CD4-positive, alpha-beta T cell (primary cell): ENCODE results near the gene SIN3A. TPM values are rescaled to one million over a fixed set of nuclear protein-coding genes. Genes with fewer than 3 reads are reported as not detected.
A peak's percentile ranks its signal among the peaks of the same experiment; 100 is the strongest.

Source experiments
- ATAC-seq: fragments of 200-7000 bp; cut with Tn5 transposase; one replicate; pipeline ENCODE4 v1.10.0; 2022; ENCODE audit warnings: mild to moderate bottlenecking; ENCODE audit not compliant: poor library complexity
- CTCF ChIA-PET: fragments of 350-600 bp; sonication (Branson Sonifier 250); formaldehyde crosslinking; loops from one replicate; lab custom pipeline; 2021; ENCODE audit warnings: antibody characterized with exemption, inconsistent platforms; lab: Charles Lee
- POLR2A ChIA-PET: fragments of 350-600 bp; sonication (Branson Sonifier 250); formaldehyde crosslinking; loops from one replicate; lab custom pipeline; 2021; ENCODE audit warnings: antibody characterized with exemption, inconsistent platforms; lab: Charles Lee
- DNase-seq, 14 experiments: peaks; one replicate each; pipeline ENCODE4 v3.0.0-alpha.2; 2013 to 2020; ENCODE audit warnings: mixed read lengths in 2 of 14
- H3K27ac ChIP-seq, 2 donors: one replicate each; pipeline versions ENCODE4 v1.5.1 to v1.7.0; 2013; ENCODE audit warnings: low read length in 2 of 2, low read depth in 1 of 2, mild to moderate bottlenecking in 1 of 2
- H3K27me3 ChIP-seq, 2 experiments: 1 replicate in 1 of 2; 2 replicates in 1 of 2; pipeline versions ENCODE4 v1.6.1 to v1.7.0; 2013; ENCODE audit warnings: low read length in 2 of 2, control low read depth in 1 of 2, mild to moderate bottlenecking in 1 of 2, moderate library complexity in 1 of 2; ENCODE audit not compliant: insufficient read depth in 2 of 2, control insufficient read depth in 1 of 2
- H3K36me3 ChIP-seq: one replicate; pipeline ENCODE4 v1.6.1; 2013; ENCODE audit warnings: low read length, control low read depth; ENCODE audit not compliant: insufficient read depth
- H3K4me1 ChIP-seq: one replicate; pipeline ENCODE4 v1.6.1; 2013; ENCODE audit warnings: low read length, control low read depth; ENCODE audit not compliant: insufficient read depth
- H3K4me3 ChIP-seq: one replicate; pipeline ENCODE4 v1.5.1; 2013; ENCODE audit warnings: mild to moderate bottlenecking, low read length, moderate library complexity
- H3K9me3 ChIP-seq, 2 experiments: 1 replicate in 1 of 2; 2 replicates in 1 of 2; pipeline versions ENCODE4 v1.6.1 to v1.7.0; 2013; ENCODE audit warnings: low read length in 2 of 2, mild to moderate bottlenecking in 2 of 2, control low read depth in 1 of 2, moderate library complexity in 1 of 2; ENCODE audit not compliant: control insufficient read depth in 1 of 2, insufficient read depth in 1 of 2
- H3K27ac Mint-ChIP-seq: one replicate; pipeline ENCODE4 v1.8.0; 2020; ENCODE audit warnings: mixed read lengths
- H3K27me3 Mint-ChIP-seq: one replicate; pipeline ENCODE4 v1.8.0; 2021; ENCODE audit warnings: mixed read lengths
- H3K36me3 Mint-ChIP-seq: one replicate; pipeline ENCODE4 v1.8.0; 2021; ENCODE audit warnings: low read depth, mixed read lengths
- H3K4me1 Mint-ChIP-seq: one replicate; pipeline ENCODE4 v1.8.0; 2021; ENCODE audit warnings: low read depth, mixed read lengths
- H3K4me3 Mint-ChIP-seq: one replicate; pipeline ENCODE4 v1.8.0; 2020; ENCODE audit warnings: mild to moderate bottlenecking, mixed read lengths
- H3K9me3 Mint-ChIP-seq: one replicate; pipeline ENCODE4 v1.8.0; 2020; ENCODE audit warnings: mixed read lengths
- intact Hi-C, 2 experiments: fragments of 100-400 bp; cut with DNase I in 1 of 2; cut with micrococcal nuclease in 1 of 2; formaldehyde crosslinking; loops; one replicate each; pipeline versions ENCODE4 v1.15.1 to v1.9.0; 2023 to 2025; cut with DNase I, micrococcal nuclease
- total RNA-seq, 174 experiments: library from RNA in 2 of 174; stranded (reverse) in 2 of 174; gene quantifications; one replicate each; pipeline ENCODE4 v1.2.3 and lab custom pipeline; 2021 to 2026
- TF ChIP-seq, protein P1 (sequence below): fragments of 200-600 bp; IDR thresholded peaks from one replicate; pipeline ENCODE4 v1.8.0; 2022; ENCODE audit warnings: antibody characterized with exemption, mild to moderate bottlenecking

Gene SIN3A
- total RNA-seq, 2 experiments from 2014 or later: 136 to 141 TPM

- Histone ChIP-seq H3K27ac (no peak overlapping the region), H3K4me1 (peaks cover 27% of the 10 kb centered on the region), H3K4me3 (no peak overlapping the region), H3K27me3 (no peaks in the 10 kb centered on the region), H3K9me3 (no peaks in the 10 kb centered on the region), H3K36me3 (peaks cover 60% of the 10 kb centered on the region)
- no peaks in the 10 kb centered on the region for H3K27me3 Mint-ChIP-seq
- intact Hi-C loops: no loop called here
- no peak overlapping the region for H3K4me3 Mint-ChIP-seq
- no peaks in the 10 kb centered on the region for H3K9me3 Mint-ChIP-seq
- no peak for ATAC-seq
- ChIA-PET CTCF (no interaction called here), POLR2A (interaction anchor here (0.6 to 1.3 kb wide), 3 partner anchors 25 to 454 kb away, joined by 3 to 4 read pairs (median 3); partner anchors contain the start of genes NEIL1 and SIN3A)
- H3K4me1 Mint-ChIP-seq: peaks cover 25% of the 10 kb centered on the region
- no peak for DNase-seq
- H3K36me3 Mint-ChIP-seq: peaks cover 71% of the 10 kb centered on the region
- TF ChIP-seq, protein P1, sequence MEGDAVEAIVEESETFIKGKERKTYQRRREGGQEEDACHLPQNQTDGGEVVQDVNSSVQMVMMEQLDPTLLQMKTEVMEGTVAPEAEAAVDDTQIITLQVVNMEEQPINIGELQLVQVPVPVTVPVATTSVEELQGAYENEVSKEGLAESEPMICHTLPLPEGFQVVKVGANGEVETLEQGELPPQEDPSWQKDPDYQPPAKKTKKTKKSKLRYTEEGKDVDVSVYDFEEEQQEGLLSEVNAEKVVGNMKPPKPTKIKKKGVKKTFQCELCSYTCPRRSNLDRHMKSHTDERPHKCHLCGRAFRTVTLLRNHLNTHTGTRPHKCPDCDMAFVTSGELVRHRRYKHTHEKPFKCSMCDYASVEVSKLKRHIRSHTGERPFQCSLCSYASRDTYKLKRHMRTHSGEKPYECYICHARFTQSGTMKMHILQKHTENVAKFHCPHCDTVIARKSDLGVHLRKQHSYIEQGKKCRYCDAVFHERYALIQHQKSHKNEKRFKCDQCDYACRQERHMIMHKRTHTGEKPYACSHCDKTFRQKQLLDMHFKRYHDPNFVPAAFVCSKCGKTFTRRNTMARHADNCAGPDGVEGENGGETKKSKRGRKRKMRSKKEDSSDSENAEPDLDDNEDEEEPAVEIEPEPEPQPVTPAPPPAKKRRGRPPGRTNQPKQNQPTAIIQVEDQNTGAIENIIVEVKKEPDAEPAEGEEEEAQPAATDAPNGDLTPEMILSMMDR: no peak
- H3K27ac Mint-ChIP-seq: no peak overlapping the region
These were observed 79.4 kb downstream of the SIN3A start for GRCh38 chr15:75371901-75372688.

DNA sequence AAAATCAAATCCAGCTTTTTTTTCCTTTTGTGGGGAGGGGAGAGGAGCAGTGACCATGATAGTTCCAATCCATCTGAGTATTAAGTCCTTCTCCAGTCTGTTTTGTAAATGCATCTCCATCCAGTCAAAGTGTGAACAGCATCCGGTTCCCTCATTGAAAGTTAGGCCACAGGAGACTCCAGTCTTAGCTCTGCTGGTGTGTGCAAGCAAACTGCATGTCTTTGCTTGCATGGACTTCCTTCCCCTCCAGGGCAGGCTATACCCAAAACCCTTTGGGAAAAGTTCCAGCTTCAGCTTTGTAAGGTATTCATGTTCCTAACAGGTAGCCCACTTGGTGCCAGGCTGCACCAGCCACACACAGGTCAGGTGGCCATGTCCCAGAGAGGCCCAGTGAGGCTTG is 80.0 kb downstream of the SIN3A start:
- POLR2A ChIA-PET: interaction anchor here (0.6 to 5.2 kb wide), 3 partner anchors 24 to 453 kb away, joined by 3 to 246 read pairs (median 4); partner anchors contain the start of genes NEIL1 and SIN3A
- no peak overlapping the region for H3K27ac ChIP-seq
- ATAC-seq: no peak
- Mint-ChIP-seq H3K36me3 (peaks cover 71% of the 10 kb centered on the region), H3K4me3 (no peak overlapping the region), H3K27ac (no peak overlapping the region), H3K9me3 (no peaks in the 10 kb centered on the region), H3K4me1 (peaks cover 30% of the 10 kb centered on the region), H3K27me3 (no peaks in the 10 kb centered on the region)
- intact Hi-C loops: no loop called here
- H3K27me3 ChIP-seq: no peaks in the 10 kb centered on the region
- no peak for DNase-seq
- H3K4me3 ChIP-seq: no peak overlapping the region
- H3K9me3 ChIP-seq: no peaks in the 10 kb centered on the region
- H3K36me3 ChIP-seq: peaks cover 60% of the 10 kb centered on the region
- TF ChIP-seq, protein P1: no peak
- CTCF ChIA-PET: no interaction called here
- peaks cover 32% of the 10 kb centered on the region for H3K4me1 ChIP-seq

- H3K9me3 Mint-ChIP-seq: no peaks in the 10 kb centered on the region
- peaks cover 32% of the 10 kb centered on the region for H3K4me1 ChIP-seq
- peaks cover 30% of the 10 kb centered on the region for H3K4me1 Mint-ChIP-seq
- peak overlapping the region; percentile 94 for H3K4me3 Mint-ChIP-seq
- TF ChIP-seq, protein P1: no peak
- no peak overlapping the region for H3K27ac ChIP-seq
- peaks cover 68% of the 10 kb centered on the region for H3K36me3 Mint-ChIP-seq
- no peaks in the 10 kb centered on the region for H3K27me3 Mint-ChIP-seq
- ATAC-seq: no peak
- ChIA-PET CTCF (interaction anchor here (0.7 to 1.1 kb wide), 4 partner anchors 14 to 753 kb away, joined by 3 to 4 read pairs (median 3); no protein-coding TSS in a partner anchor), POLR2A (interaction anchor here (2.8 to 5.2 kb wide), 6 partner anchors 10 to 277 kb away, joined by 18 to 246 read pairs (median 82); partner anchors contain the start of genes IMP3, NEIL1, SIN3A and SNUPN)
- intact Hi-C loops: loop anchor here (5.0 kb wide), 4 partner anchors 82 to 828 kb away; partner anchors contain the start of genes ARID3B (in 1 of the 2), SIN3A (in 1 of the 2) and SNUPN (in 1 of the 2)
- peaks cover 58% of the 10 kb centered on the region for H3K36me3 ChIP-seq
- no peak for DNase-seq
- H3K27me3 ChIP-seq: no peaks in the 10 kb centered on the region
- H3K9me3 ChIP-seq: no peaks in the 10 kb centered on the region
- no peak overlapping the region for H3K4me3 ChIP-seq
- H3K27ac Mint-ChIP-seq: peak overlapping the region; percentile 94
These were observed 81.5 kb downstream of the SIN3A start for GRCh38 chr15:75369897-75370581.
